Hepatocyte (in vitro differentiated cells): ENCODE data around the gene MYDGF. TPM values are rescaled to one million over a fixed set of nuclear protein-coding genes. Genes with fewer than 3 reads are reported as not detected.

ENCODE experiments used
- DNase-seq: peaks from one replicate; pipeline ENCODE4 v3.0.0-alpha.2; 2016; ENCODE audit warnings: low spot score
- H2AFZ ChIP-seq: fragments of 200-600 bp; sonication (generic); 2 replicates; pipeline ENCODE4 v1.6.0; 2016; ENCODE audit warnings: antibody characterized with exemption, mild to moderate bottlenecking
- H3K27ac ChIP-seq: fragments of 200-600 bp; sonication (generic); 2 replicates; pipeline ENCODE4 v1.5.1; 2016; ENCODE audit warnings: mild to moderate bottlenecking
- H3K27me3 ChIP-seq: fragments of 200-600 bp; sonication (generic); 2 replicates; pipeline ENCODE4 v1.6.1; 2016
- H3K36me3 ChIP-seq: fragments of 200-600 bp; sonication (generic); replicated peaks from 2 replicates; pipeline ENCODE4 v1.5.1; 2016; ENCODE audit warnings: low read depth; ENCODE audit not compliant: insufficient read depth
- H3K4me1 ChIP-seq: fragments of 200-600 bp; sonication (generic); 2 replicates; pipeline ENCODE4 v1.5.1; 2016; ENCODE audit warnings: mild to moderate bottlenecking, moderate library complexity; ENCODE audit not compliant: insufficient read depth
- H3K4me2 ChIP-seq: fragments of 200-600 bp; sonication (generic); 2 replicates; pipeline ENCODE4 v1.6.0; 2016
- H3K4me3 ChIP-seq: fragments of 200-600 bp; sonication (generic); 2 replicates; pipeline ENCODE4 v1.5.1; 2016; ENCODE audit warnings: mild to moderate bottlenecking
- H3K79me2 ChIP-seq: fragments of 200-600 bp; sonication (generic); 2 replicates; pipeline ENCODE4 v1.6.0; 2017; ENCODE audit warnings: mild to moderate bottlenecking
- H3K9me2 ChIP-seq: fragments of 200-600 bp; sonication (generic); replicated peaks from 2 replicates; pipeline ENCODE4 v1.6.0; 2017; ENCODE audit warnings: mild to moderate bottlenecking; ENCODE audit not compliant: insufficient read depth
- H3K9me3 ChIP-seq: fragments of 200-600 bp; sonication (generic); 2 replicates; pipeline ENCODE4 v1.5.1; 2016; ENCODE audit warnings: low read depth, mild to moderate bottlenecking
- H4K20me1 ChIP-seq: fragments of 200-600 bp; sonication (generic); 2 replicates; pipeline ENCODE4 v1.6.0; 2016; ENCODE audit warnings: mild to moderate bottlenecking; ENCODE audit not compliant: insufficient read depth, poor library complexity, severe bottlenecking
- CTCF ChIP-seq: fragments of 200-600 bp; sonication (generic); IDR thresholded peaks from 2 replicates; pipeline ENCODE4 v1.5.1; 2016; ENCODE audit warnings: antibody characterized with exemption, mild to moderate bottlenecking; ENCODE audit not compliant: poor library complexity
- EZH2 ChIP-seq: fragments of 200-600 bp; sonication (generic); IDR thresholded peaks from 2 replicates; pipeline ENCODE4 v1.6.1; 2016; ENCODE audit warnings: antibody characterized with exemption, mild to moderate bottlenecking, borderline replicate concordance
- EZH2phosphoT487 ChIP-seq: fragments of 200-600 bp; sonication (generic); IDR thresholded peaks from one replicate; pipeline ENCODE4 v1.6.1; 2018; ENCODE audit warnings: antibody characterized with exemption, mild to moderate bottlenecking, low read depth, moderate library complexity; ENCODE audit not compliant: unreplicated experiment, severe bottlenecking
- WGBS: methylation state at CpG from one replicate; pipeline ENCODE4 v1.1.6; 2016; ENCODE audit warnings: low lambda C conversion rate; ENCODE audit errors: missing lambda C conversion rate; 5-methylcytosine and 5-hydroxymethylcytosine counted together
- polyA plus RNA-seq: library from polyadenylated mRNA; unstranded; fragments of >200 nt; fragmentation: Nextera tagmentation; extraction: Ambion mirVana; gene quantifications from 2 replicates; pipeline ENCODE4 v1.2.1, GENCODE V29; 2016
- total RNA-seq: library from RNA; depleted of rRNA; stranded (reverse); fragments of >200 nt; gene quantifications from 2 replicates; pipeline ENCODE4 v1.2.3, GENCODE V29; 2014

The MYDGF gene
- total and polyA plus RNA-seq, 2 experiments from 2014 or later: 158 to 405 TPM

- DNase-seq: no peak
- H3K4me1 ChIP-seq: no peaks in the 10 kb centered on the region
- H3K9me2 ChIP-seq: no peaks in the 10 kb centered on the region
- no peak overlapping the region for H3K4me3 ChIP-seq
- H3K27ac ChIP-seq: no peak overlapping the region
- 100% methylated on average over 2 of the region's 2 CpGs for WGBS
- no peaks in the 10 kb centered on the region for H3K27me3 ChIP-seq
- H3K9me3 ChIP-seq: no peaks in the 10 kb centered on the region
- H3K36me3 ChIP-seq: no peaks in the 10 kb centered on the region
- no peak overlapping the region for H2AFZ ChIP-seq
- H3K79me2 ChIP-seq: peaks cover 3% of the 10 kb centered on the region
- H4K20me1 ChIP-seq: no peaks in the 10 kb centered on the region
- H3K4me2 ChIP-seq: no peak overlapping the region
- TF ChIP-seq EZH2 (no peak), CTCF (no peak)
These were observed 20.0 kb downstream of the MYDGF start for GRCh38 chr19:4650159-4650558.

- DNase-seq: no peak
- Histone ChIP-seq H2AFZ (no peak overlapping the region), H3K4me1 (no peaks in the 10 kb centered on the region), H3K79me2 (peaks cover 3% of the 10 kb centered on the region), H3K4me3 (no peak overlapping the region), H3K9me3 (no peaks in the 10 kb centered on the region), H3K36me3 (no peaks in the 10 kb centered on the region), H3K27me3 (no peaks in the 10 kb centered on the region), H3K27ac (no peak overlapping the region), H3K4me2 (no peak overlapping the region), H4K20me1 (no peaks in the 10 kb centered on the region), H3K9me2 (no peaks in the 10 kb centered on the region)
- no peak for TF ChIP-seq EZH2
- TF ChIP-seq CTCF: no peak
- TF ChIP-seq EZH2phosphoT487: no peak
- 97% methylated on average over 16 of the region's 19 CpGs for WGBS
These were observed 20.6 kb downstream of the MYDGF start for GRCh38 chr19:4649392-4650047.

GRCh38 chr19:4647676-4648644 lies 22.2 kb downstream of the MYDGF start:
- H2AFZ ChIP-seq: no peak overlapping the region
- no peaks in the 10 kb centered on the region for H3K27me3 ChIP-seq
- no peaks in the 10 kb centered on the region for H3K9me3 ChIP-seq
- H3K9me2 ChIP-seq: no peaks in the 10 kb centered on the region
- no peaks in the 10 kb centered on the region for H3K36me3 ChIP-seq
- H3K27ac ChIP-seq: no peak overlapping the region
- WGBS: 85% methylated on average over 19 of the region's 20 CpGs
- no peak overlapping the region for H3K4me2 ChIP-seq
- H3K4me1 ChIP-seq: no peaks in the 10 kb centered on the region
- TF ChIP-seq CTCF (no peak), EZH2 (no peak), EZH2phosphoT487 (no peak)
- no peaks in the 10 kb centered on the region for H4K20me1 ChIP-seq
- H3K4me3 ChIP-seq: no peak overlapping the region
- DNase-seq: no peak
- peaks cover 3% of the 10 kb centered on the region for H3K79me2 ChIP-seq
